Heart right ventricle (tissue), 16 donors: ENCODE measurements around the gene RLN3. TPM values are rescaled to one million over a fixed set of nuclear protein-coding genes. Genes with fewer than 3 reads are reported as not detected.

ENCODE experiments used
- ATAC-seq, 8 donors: fragments of 200-7000 bp; cut with Tn5 transposase; one replicate each; pipeline ENCODE4 v1.9.1; 2020; ENCODE audit warnings: mild to moderate bottlenecking in 8 of 8, moderate library complexity in 8 of 8, moderate number of reproducible peaks in 1 of 8
- DNase-seq, 2 donors: peaks; one replicate each; pipeline ENCODE4 v3.0.0-alpha.2; 2020
- H3K27ac ChIP-seq, 10 donors: fragments of 200-600 bp; sonication (generic) in 2 of 10; one replicate each; pipeline versions ENCODE4 v1.5.0 to v1.8.0; 2020 to 2022; ENCODE audit warnings: mild to moderate bottlenecking in 3 of 10
- H3K27me3 ChIP-seq, 7 donors: fragments of 200-600 bp; one replicate each; pipeline ENCODE4 v1.8.0; 2021 to 2022; ENCODE audit warnings: mild to moderate bottlenecking in 2 of 7
- H3K36me3 ChIP-seq, 9 donors: fragments of 200-600 bp; sonication (generic) in 1 of 9; one replicate each; pipeline versions ENCODE4 v1.5.0 to v1.8.0; 2020 to 2022; ENCODE audit warnings: mild to moderate bottlenecking in 2 of 9
- H3K4me1 ChIP-seq, 9 donors: fragments of 200-600 bp; sonication (generic) in 1 of 9; one replicate each; pipeline versions ENCODE4 v1.5.0 to v1.8.0; 2020 to 2022; ENCODE audit warnings: mild to moderate bottlenecking in 4 of 9
- H3K4me3 ChIP-seq, 10 donors: fragments of 200-600 bp; sonication (generic) in 2 of 10; one replicate each; pipeline versions ENCODE4 v1.5.0 to v1.8.0; 2020 to 2022; ENCODE audit warnings: mild to moderate bottlenecking in 7 of 10, moderate library complexity in 2 of 10
- H3K9me3 ChIP-seq, 11 donors: fragments of 200-600 bp in 10 of 11; sonication (generic) in 2 of 11; one replicate each; pipeline versions ENCODE4 v1.5.0 to v1.8.0; 2013 to 2022; ENCODE audit warnings: mild to moderate bottlenecking in 2 of 11, control low read depth in 1 of 11, moderate library complexity in 1 of 11
- CTCF ChIP-seq, 9 donors: fragments of 200-600 bp; sonication (generic) in 2 of 9; IDR thresholded peaks; one replicate each; pipeline versions ENCODE4 v1.5.0 to v1.8.0; 2021 to 2022; ENCODE audit warnings: antibody characterized with exemption in 9 of 9, mild to moderate bottlenecking in 5 of 9, moderate library complexity in 1 of 9
- WGBS, 2 donors: extraction: QIAGEN DNeasy Blood & Tissue Kit; methylation state at CpG; one replicate each; pipeline ENCODE4 v1.1.7; 2013; ENCODE audit warnings: inconsistent platforms in 1 of 2; 5-methylcytosine and 5-hydroxymethylcytosine counted together
- intact Hi-C, 10 donors: fragments of 100-400 bp; cut with DNase I; formaldehyde crosslinking; loops; one replicate each; pipeline versions ENCODE4 v1.11.1 to v1.14.2; 2022
- polyA plus RNA-seq, 2 donors: library from polyadenylated mRNA; stranded (reverse); fragments of 200-250 nt; gene quantifications; one replicate each; pipeline ENCODE4 v1.2.3, GENCODE V29; 2013
- total RNA-seq, 10 donors: library from RNA; stranded (reverse); fragmentation: NEBNext Ultra II Directional in 3 of 10; extraction: Animal tissue kit (Norgen Biotek cat#: 25700) in 3 of 10; gene quantifications; one replicate each; pipeline versions ENCODE4 v1.2.1 to v1.2.4, GENCODE V29; 2021 to 2023
- donor health status: Arrhythmogenic right ventricular cardiomyopathy.
- donor health status: ischemic (EF 13 %, LVEDD 7.1; RV severe dilation, severe dysfunction).
- donor health status: healthy with polysubstance abuse.
- donor health status: DM: no; HTN: yes; CAD: no.
- donor health status: DM: no; HTN: no; CAD: no.
- donor health status: ischemic (EF 25% LVEDD 6.9; RV normal size, moderate dysfunction).
- donor health status: ischemic (EF 25% LVEDD 5.7; RV mildly dilated, moderate dysfunction).
- donor health status: healthy.
- donor health status: DM: yes; HTN: yes; CAD: no.
- donor health status: Ischemic cardiomyopathy.
- donor health status: ischemic (EF 35%, LVEDD 5.7; RV mildly dilated, moderate dysfunction).
- donor health status: nonischemic (EF 11% LVEDD 7.7; RV severe dilation, severe dysfunction).
- donor health status: DM: yes; HTN: yes; CAD: no.
- donor health status: PGD.
- donor health status: ischemic (EF 29% LVEDD 5.4; RV normal size, mild dysfunction).
- donor health status: nonischemic (EF 23%, LVEDD 6.1; RV moderate dilation, normal function).

RLN3 gene
- total and polyA plus RNA-seq, 12 donors, result not detected

DNA sequence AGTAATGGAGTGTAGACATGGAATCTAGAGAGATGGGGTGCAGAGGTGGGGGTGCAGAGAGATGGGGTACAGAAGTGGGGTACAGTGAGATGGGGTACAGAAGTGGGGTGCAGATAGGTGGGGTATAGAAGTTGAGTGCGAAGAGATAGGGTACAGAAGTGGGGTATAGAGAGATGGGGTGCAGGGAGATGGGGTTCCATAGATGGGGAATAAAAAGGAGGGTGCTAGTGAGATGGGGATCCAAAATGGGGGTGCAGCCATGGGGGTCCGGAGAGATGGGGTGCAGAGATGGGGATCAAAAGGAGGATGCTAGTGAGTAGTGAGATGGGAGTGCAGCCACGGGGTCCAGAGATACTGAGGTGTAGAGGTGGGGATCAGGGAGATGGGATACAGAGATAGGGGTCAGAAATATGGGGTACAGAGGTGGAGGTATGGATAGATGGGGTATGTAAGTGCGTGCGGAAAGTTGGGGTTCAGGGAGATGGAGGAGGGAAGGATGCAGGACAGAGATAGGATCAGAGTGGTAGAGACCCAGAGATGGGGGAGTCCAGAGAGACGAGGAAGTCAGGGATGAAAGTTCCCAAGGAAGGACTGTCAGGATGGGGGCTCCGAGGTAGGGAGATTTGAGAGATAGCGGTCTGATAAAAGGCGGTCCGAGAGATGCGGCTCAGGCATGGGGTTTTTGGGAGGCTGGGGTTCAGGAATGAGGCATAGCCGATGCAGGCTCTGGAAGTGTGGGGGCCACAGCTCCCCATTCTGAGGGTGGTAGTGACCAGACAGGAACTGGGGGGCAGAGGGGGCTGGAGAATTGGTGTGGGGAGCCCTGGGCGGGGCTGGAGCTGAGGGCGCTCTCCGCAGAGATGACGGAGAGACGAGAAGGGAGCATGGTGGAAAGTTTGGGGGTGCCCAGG, 30.5 kb downstream of the RLN3 start:
- TF ChIP-seq CTCF (IDR thresholded peaks at IDR 0.05), result no peak
- Histone ChIP-seq H3K27ac (no peak overlapping the region), H3K4me1 (peaks cover 0 to 17% (median 5%) of the 10 kb centered on the region in 9 donors), H3K4me3 (peak overlapping the region in 1 of 10 donors; percentile 40), H3K9me3 (peaks cover 0 to 3% (median 0%) of the 10 kb centered on the region in 11 donors), H3K36me3 (no peaks in the 10 kb centered on the region), H3K27me3 (peaks cover 0 to 58% (median 36%) of the 10 kb centered on the region in 7 donors)
- DNase-seq, result no peak
- ATAC-seq, result no peak
- WGBS, 2 donors, result 24 to 25% methylated on average over 17 of the region's 17 CpGs
- intact Hi-C loops, result no loop called here

DNA sequence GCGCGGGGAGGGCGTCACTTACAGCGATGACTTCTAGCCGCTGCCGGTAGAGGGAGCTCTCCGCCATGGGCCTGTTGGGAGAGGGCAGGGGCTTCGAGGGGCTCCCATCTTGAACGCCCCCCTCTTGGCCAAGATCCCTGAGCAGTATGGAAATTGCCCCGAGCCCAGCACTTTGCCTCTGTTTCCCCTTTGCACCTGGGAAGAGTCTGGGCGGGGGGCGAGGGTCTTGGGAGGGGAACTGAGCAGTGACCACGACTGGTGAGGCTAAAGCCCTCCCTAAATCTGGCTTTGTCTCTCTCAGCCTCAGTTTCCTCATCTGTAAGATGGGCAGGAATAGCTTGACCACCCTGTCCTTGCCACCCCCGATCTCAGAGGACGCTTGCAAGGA, 31.1 kb downstream of the RLN3 start:
- no peak overlapping the region for H3K4me3 ChIP-seq
- no peaks in the 10 kb centered on the region for H3K36me3 ChIP-seq
- intact Hi-C loops, result no loop called here
- peaks cover 0 to 17% (median 5%) of the 10 kb centered on the region in 9 donors for H3K4me1 ChIP-seq
- 19 to 23% methylated on average over 15 of the region's 15 CpGs for WGBS, 2 donors
- H3K9me3 ChIP-seq, result no peaks in the 10 kb centered on the region
- peak in 1 of 8 donors; percentile 26 for ATAC-seq
- peak; percentile 34 to 73 (median 62) for TF ChIP-seq CTCF (IDR thresholded peaks at IDR 0.05)
- H3K27ac ChIP-seq, result no peak overlapping the region
- H3K27me3 ChIP-seq, result peaks cover 0 to 58% (median 36%) of the 10 kb centered on the region in 7 donors
- no peak for DNase-seq

- TF ChIP-seq CTCF (IDR thresholded peaks at IDR 0.05), result no peak
- ATAC-seq (no peak), DNase-seq (no peak)
- Histone ChIP-seq H3K4me3 (no peak overlapping the region), H3K4me1 (peaks cover 0 to 17% (median 5%) of the 10 kb centered on the region in 9 donors), H3K9me3 (no peaks in the 10 kb centered on the region), H3K36me3 (no peaks in the 10 kb centered on the region), H3K27ac (no peak overlapping the region), H3K27me3 (peaks cover 0 to 58% (median 36%) of the 10 kb centered on the region in 7 donors)
- WGBS, 2 donors, result 50 to 51% methylated on average over 8 of the region's 8 CpGs
- intact Hi-C loops, result no loop called here
These were observed 31.8 kb downstream of the RLN3 start for GRCh38 chr19:14059652-14060155.

DNA sequence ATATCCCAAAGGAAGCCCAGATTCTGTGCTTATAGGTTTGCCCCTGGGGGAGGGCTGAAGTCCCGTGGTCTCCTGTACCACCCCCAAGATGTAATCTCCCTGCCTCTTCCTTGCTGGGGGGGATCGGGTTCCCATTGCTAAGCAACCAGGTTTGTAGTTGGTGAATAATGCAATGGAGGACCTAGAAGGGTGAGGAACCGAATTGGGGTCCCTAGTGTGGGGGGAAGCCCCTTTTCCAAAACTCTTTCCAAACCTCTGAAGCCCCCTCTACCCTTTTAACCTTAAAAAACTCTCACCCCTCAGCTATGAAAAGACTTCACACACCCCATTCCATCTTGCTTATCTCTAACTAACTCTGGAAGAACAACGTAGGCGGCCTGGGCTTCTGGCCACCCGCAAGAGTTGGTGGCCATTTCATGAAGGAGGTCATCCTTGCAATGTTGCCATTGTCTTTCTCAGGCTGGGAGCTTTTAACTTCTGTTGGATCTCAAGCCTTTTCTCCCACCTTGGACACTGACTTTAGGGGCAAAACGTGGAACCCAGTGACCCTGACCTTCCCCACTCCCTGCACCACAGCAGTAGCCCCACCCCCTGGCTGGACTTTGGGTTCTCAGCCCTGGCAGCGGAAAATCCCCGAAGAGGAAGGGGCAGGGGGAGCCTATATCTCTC, 33.3 kb downstream of the RLN3 start:
- no peak overlapping the region for H3K4me3 ChIP-seq
- no peaks in the 10 kb centered on the region for H3K9me3 ChIP-seq
- ATAC-seq (peak in 2 of 8 donors; percentile 23 to 25), DNase-seq (no peak)
- H3K4me1 ChIP-seq, result peaks cover 0 to 17% (median 5%) of the 10 kb centered on the region in 9 donors
- intact Hi-C loops, result no loop called here
- no peak for TF ChIP-seq CTCF (IDR thresholded peaks at IDR 0.05)
- H3K27me3 ChIP-seq, result peaks cover 0 to 58% (median 36%) of the 10 kb centered on the region in 7 donors
- H3K36me3 ChIP-seq, result no peaks in the 10 kb centered on the region
- H3K27ac ChIP-seq, result no peak overlapping the region
- 46 to 51% methylated on average over 9 of the region's 9 CpGs for WGBS, 2 donors
